GM20000 (cell line): ENCODE measurements around the gene KLHL8.

Experiments
- DNase-seq: peaks from one replicate; pipeline ENCODE4 v3.0.0; 2012; ENCODE audit warnings: low spot score
- CTCF ChIP-seq: IDR thresholded peaks from 2 replicates; pipeline ENCODE4 v1.5.1; 2012; ENCODE audit warnings: mild to moderate bottlenecking, control low read depth; ENCODE audit errors: extremely low read depth, missing control alignments

The KLHL8 gene

GRCh38 chr4:87240341-87240740, 19.9 kb upstream of the KLHL8 start:
- DNase-seq, result no peak
- TF ChIP-seq CTCF, result no peak

- no peak for DNase-seq
- TF ChIP-seq CTCF, result no peak
Observed at GRCh38 chr4:87239821-87240220, 19.4 kb upstream of the KLHL8 start.

- no peak for DNase-seq
- no peak for TF ChIP-seq CTCF
Observed at GRCh38 chr4:87239194-87239593, 18.8 kb upstream of the KLHL8 start.

GRCh38 chr4:87236861-87237260, 16.4 kb upstream of the KLHL8 start:
- DNase-seq, result no peak
- no peak for TF ChIP-seq CTCF

- no peak for TF ChIP-seq CTCF
- no peak for DNase-seq
Observed at GRCh38 chr4:87235020-87235671, 14.7 kb upstream of the KLHL8 start.

GRCh38 chr4:87232216-87232615, 11.8 kb upstream of the KLHL8 start:
- TF ChIP-seq CTCF, result no peak
- DNase-seq, result no peak

- no peak for DNase-seq
Observed at GRCh38 chr4:87230806-87231205, 10.4 kb upstream of the KLHL8 start.

More at GRCh38 chr4:87230806-87231205, 10.4 kb upstream of the KLHL8 start:
- no peak for TF ChIP-seq CTCF
